Stimulated activated CD8-positive, alpha-beta memory T cell treated with anti-CD3 and anti-CD28 coated beads, Interleukin-7, amount 100 ng/mL, for 48 hours (primary cell): ENCODE measurements around the gene AKAP13.
A peak's percentile ranks its signal among the peaks of the same experiment; 100 is the strongest.
"Not testable (repeated sequence)": the region's sequence is repeated elsewhere in the genome, so short reads cannot be mapped to it uniquely, and the experiment has no call there.

Experiments used
- DNase-seq, 2 donors: peaks; one replicate each; pipeline ENCODE4 v3.0.0-alpha.2; 2020; ENCODE audit warnings: low read depth in 1 of 2; ENCODE audit errors: extremely low read depth in 1 of 2

The AKAP13 gene

GRCh38 chr15:85380217-85380811 lies at the start of gene AKAP13:
Gene AKAP13, plus strand, starts transcription at chr15:85380603. Its CDS starts 105,118 bp downstream, at chr15:85485721.
- DNase-seq: peak; percentile 90 to 97

- DNase-seq: peak; percentile 71 to 88
Observed at GRCh38 chr15:85330901-85331588, 49.4 kb upstream of the AKAP13 start.

- DNase-seq: no peak
Observed at GRCh38 chr15:85331655-85332285, 48.6 kb upstream of the AKAP13 start.

- DNase-seq: no peak
Observed at GRCh38 chr15:85333132-85333831, 47.1 kb upstream of the AKAP13 start.

GRCh38 chr15:85334241-85334640 lies 46.2 kb upstream of the AKAP13 start:
- DNase-seq: no peak

GRCh38 chr15:85335193-85335942 lies 45.0 kb upstream of the AKAP13 start:
- no peak for DNase-seq

DNA sequence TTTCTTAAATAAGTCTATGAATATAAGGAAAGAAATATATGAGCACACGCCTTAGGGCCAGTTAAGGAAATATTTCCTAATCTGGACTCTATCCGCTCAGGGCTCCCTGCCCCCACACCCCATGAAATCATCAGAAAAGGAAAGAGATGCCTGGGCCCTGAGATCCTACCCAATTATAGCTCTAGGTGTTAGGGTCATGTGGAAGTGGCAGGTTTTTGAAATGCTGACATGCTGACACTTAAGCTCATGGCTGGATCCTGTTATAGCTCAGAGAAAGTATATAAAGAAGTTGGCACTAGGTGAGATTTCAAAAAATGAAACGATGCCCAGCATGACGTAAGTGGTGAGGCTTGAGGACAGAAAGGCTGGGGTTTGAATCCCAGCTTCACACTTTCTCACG lies 43.5 kb upstream of the AKAP13 start:
- DNase-seq: no peak

DNA sequence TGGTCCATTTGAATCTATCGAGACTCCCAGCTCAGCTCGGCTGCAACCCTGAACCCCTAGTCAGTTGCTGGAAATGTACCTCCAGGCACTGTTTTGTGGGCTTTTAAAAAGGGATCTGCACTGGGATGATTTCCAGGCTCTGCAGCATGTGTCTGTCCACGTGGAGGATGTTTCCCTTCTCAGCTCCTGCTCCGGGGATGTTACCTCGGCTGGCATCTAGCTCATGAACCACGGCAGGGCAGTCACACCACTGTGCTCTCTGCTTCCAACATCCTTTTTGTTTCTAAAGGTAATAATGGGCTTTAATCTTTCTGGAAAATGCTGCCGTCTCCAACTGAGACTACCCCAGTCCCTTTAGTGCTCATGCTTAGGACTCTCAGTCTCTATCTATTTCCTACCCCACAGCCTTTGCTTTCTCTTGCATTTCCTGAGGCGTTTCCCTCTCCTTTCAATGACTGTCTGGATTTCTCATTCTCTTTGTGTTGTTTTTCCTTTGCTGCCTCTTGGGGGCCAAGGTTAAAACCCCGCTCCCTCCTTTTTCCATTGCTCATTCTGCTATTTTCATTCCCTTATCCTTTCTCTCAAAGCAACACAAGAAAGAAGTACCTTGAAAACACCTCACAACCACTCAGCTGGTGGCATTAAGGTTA lies 42.9 kb upstream of the AKAP13 start:
- no peak for DNase-seq

GRCh38 chr15:85340321-85340665 lies 40.1 kb upstream of the AKAP13 start:
- DNase-seq: no peak

DNA sequence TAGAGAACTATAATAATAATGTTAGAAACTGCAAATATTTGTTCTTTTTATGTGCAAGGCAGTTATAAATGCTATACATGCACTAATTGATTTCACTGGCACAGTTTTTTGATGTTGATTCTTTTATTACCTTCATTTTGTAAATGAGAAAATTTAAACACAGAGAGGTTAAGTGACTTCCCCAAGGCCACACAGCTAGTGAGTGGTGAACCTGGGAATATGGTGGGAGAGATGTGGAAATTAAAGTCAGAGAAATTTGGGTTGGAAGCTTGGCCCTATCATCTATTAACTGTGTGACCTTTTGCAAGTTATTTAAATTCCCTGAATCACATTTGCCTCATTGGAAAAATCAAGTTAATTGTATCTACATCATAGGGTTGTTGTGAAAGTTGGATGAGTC lies 39.6 kb upstream of the AKAP13 start:
- DNase-seq: no peak

DNA sequence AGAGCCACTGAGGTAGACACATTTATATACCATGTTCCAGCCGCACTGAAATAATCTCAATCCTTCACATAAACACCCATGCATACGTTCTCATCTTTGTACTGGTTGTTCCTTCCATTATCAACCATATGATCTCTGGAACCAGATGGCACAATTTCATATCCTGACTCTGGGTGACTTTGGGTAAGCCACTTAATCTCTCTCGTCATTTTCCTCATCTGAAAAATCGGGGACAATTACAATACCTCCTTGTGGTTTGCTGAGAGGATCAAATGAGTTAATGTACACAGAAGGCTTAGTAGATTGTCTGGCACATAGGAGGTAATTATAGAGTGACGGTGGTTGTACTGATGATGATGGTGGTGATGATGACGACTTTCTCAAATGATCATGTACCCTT lies 38.2 kb upstream of the AKAP13 start:
- DNase-seq: not testable (repeated sequence)

GRCh38 chr15:85343443-85343842 lies 37.0 kb upstream of the AKAP13 start:
- DNase-seq: not testable (repeated sequence)

GRCh38 chr15:85344241-85344640 lies 36.2 kb upstream of the AKAP13 start:
- DNase-seq: not testable (repeated sequence)

DNA sequence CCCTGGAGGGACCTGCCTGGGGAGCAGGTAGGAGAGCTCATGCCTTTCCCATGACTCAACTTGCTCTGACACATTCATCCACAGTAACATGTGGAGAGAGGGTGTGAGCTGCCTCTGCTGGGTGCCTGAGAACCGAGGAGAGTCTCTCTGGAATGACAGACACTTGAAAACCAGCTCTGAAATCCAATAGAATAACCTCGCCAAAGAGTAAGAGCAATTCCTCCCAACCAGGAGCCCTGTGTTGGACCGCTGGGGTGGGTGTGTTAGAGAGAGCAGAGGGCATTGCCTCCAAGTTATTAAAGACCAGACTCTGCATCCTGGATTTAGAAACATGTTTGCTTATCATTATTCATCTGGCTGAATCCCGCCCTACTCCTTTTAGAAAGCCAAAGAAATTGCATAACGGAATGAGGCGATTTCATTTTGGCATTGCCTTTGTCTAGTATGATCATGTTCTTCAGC lies 35.7 kb upstream of the AKAP13 start:
- not testable (repeated sequence) for DNase-seq

DNA sequence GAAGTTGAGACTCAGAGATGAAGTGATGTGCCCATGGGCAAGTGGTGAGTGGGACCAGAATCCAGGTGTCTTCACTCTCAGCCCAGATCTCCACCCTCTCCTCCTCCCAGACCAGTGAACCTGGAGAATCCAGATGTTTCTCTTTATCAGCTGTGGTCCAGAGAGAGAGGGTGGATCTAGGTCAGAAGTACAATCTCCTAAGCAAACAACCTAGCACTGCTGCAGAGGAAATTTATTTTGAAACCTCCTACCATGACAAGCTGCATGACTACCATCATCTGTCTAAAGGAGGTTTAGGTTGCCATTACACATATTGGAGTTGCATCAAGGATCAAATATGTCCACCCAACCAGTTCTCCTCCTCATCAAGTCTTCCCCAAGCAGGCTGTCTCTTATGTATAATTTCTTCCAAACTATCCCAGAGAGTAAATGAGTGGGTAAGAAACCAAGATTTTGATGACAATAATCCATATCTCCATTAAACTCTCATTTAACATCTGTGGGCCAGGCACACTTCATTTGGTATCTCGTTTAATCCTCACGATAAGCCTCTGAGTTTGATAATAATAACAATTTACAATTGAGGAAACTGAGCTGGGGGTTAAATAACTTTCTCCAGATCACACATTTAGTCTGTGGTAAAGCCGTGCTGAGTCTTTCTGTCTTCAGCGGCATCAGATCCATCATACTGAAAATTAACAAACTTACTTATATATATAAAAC lies 35.0 kb upstream of the AKAP13 start:
- DNase-seq: not testable (repeated sequence)

DNA sequence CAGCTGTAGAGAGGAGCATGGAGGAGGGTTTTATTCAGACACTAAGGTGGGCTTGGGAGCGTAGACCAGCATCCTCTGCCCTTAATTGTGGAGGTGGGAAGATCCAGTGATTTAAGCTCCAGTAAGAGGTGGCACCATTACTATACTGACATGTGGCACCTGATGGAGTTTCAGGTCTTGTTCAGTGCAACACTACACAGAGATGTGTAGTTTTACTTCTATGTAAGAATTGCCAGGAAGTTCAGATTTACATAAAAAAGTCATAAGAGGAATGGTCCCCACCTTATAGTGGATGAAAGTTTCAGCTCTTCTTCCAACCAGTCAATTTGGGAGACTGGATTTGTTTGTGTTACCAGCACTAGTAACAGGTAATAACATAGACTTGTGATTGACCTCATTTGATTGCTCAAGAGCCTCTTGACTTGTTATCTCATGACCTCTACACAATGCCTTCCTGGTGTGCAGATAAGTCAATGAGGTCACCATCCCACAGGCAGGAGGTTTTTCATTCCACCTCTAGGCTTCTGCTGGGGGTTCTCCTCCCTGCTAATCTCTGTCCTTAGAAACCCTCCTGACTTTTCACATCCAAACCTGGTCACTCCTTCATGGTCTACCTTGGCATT lies 33.8 kb upstream of the AKAP13 start:
- not testable (repeated sequence) for DNase-seq

DNA sequence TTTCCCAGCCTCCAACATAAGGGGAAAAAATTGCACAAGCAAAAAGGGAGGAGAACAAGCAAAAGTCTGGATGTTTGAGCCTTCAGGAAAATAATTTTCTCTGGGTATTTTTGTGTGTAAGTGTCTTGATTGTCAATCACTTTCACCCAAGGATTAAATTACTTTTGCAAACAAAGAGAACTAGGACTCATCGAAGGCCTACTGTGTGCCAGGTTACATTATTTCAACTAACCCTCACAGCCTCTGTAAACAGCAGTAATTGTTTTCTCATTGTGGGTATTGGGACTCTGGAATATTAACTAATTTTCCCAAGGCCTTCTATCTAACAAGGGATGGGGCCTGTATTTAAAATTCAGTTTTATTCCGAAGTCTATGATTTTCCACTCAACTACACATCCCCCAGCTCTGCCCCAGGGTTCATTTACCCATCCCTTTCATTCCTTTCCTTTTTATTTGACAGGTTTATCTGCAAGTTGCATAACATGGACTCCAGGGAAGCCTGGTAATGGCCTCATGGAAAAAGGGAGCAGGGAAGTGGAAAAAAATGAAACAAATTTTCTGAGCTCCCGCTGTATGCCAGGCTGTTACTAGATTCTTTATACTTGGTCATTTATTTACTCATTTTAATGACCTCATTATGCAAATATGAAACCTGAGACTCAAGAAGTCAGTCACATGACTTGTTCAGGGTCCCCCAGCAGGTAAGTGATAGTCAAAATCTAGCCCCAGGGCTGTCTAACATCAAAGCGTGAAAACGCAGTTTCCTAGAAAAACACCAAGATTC lies 32.9 kb upstream of the AKAP13 start:
- DNase-seq: not testable (repeated sequence)

- DNase-seq: not testable (repeated sequence)
Observed at GRCh38 chr15:85348048-85348766, 32.2 kb upstream of the AKAP13 start.
